H9 (cell line): Measurements from ENCODE around the gene PER2. TPM values are rescaled to one million over a fixed set of nuclear protein-coding genes. Genes with fewer than 3 reads are reported as not detected.

Experiments
- DNase-seq: peaks from one replicate; pipeline ENCODE4 v3.0.0-alpha.2; 2017
- H2AFZ ChIP-seq: one replicate; pipeline ENCODE4 v1.6.1; 2013; ENCODE audit warnings: mild to moderate bottlenecking, low read length, control low read depth, moderate library complexity
- H2AK5ac ChIP-seq: 2 replicates; pipeline ENCODE4 v1.6.1; 2013; ENCODE audit warnings: low read length, control low read depth, mixed read lengths; ENCODE audit not compliant: insufficient read length
- H2BK120ac ChIP-seq: one replicate; pipeline ENCODE4 v1.6.1; 2013; ENCODE audit warnings: low read depth, mild to moderate bottlenecking, low read length, control low read depth, inconsistent platforms; ENCODE audit not compliant: poor library complexity, severe bottlenecking
- H2BK12ac ChIP-seq: 2 replicates; pipeline ENCODE4 v1.6.1; 2013; ENCODE audit warnings: low read length, control low read depth, mixed read lengths, low read depth; ENCODE audit not compliant: insufficient read length
- H2BK15ac ChIP-seq: 2 replicates; pipeline ENCODE4 v1.6.1; 2013; ENCODE audit warnings: low read depth, low read length, control low read depth
- H2BK20ac ChIP-seq: one replicate; pipeline ENCODE4 v1.6.1; 2013; ENCODE audit warnings: low read depth, mild to moderate bottlenecking, low read length, control low read depth, inconsistent platforms; ENCODE audit not compliant: poor library complexity, severe bottlenecking
- H2BK5ac ChIP-seq: 2 replicates; pipeline ENCODE4 v1.6.1; 2013; ENCODE audit warnings: low read length, control low read depth, mixed read lengths; ENCODE audit not compliant: insufficient read length
- H3K14ac ChIP-seq: 2 replicates; pipeline ENCODE4 v1.6.1; 2013; ENCODE audit warnings: low read length, control low read depth; ENCODE audit not compliant: insufficient read depth
- H3K18ac ChIP-seq: 2 replicates; pipeline ENCODE4 v1.6.1; 2013; ENCODE audit warnings: low read depth, mild to moderate bottlenecking, mixed read lengths, low read length, control low read depth; ENCODE audit not compliant: insufficient read length
- H3K23ac ChIP-seq: 2 replicates; pipeline ENCODE4 v1.6.1; 2013; ENCODE audit warnings: low read length, control low read depth, mixed read lengths, low read depth; ENCODE audit not compliant: insufficient read length
- H3K23me2 ChIP-seq: 2 replicates; pipeline ENCODE4 v1.6.1; 2013; ENCODE audit warnings: low read depth, mild to moderate bottlenecking, mixed read lengths, low read length, control low read depth; ENCODE audit not compliant: insufficient read length, poor library complexity, severe bottlenecking
- H3K27ac ChIP-seq: 2 replicates; pipeline ENCODE4 v1.5.1; 2013; ENCODE audit warnings: low read length, control low read depth, mixed read lengths, low read depth; ENCODE audit not compliant: insufficient read length
- H3K27me3 ChIP-seq: 2 replicates; pipeline ENCODE4 v1.6.1; 2013; ENCODE audit warnings: low read length, control low read depth, inconsistent platforms; ENCODE audit not compliant: insufficient read depth
- H3K4ac ChIP-seq: 2 replicates; pipeline ENCODE4 v1.6.1; 2013; ENCODE audit warnings: low read depth, mild to moderate bottlenecking, control low read depth, inconsistent platforms, low read length, moderate library complexity
- H3K4me1 ChIP-seq: 2 replicates; pipeline ENCODE4 v1.6.1; 2013; ENCODE audit warnings: low read length, control low read depth, inconsistent platforms; ENCODE audit not compliant: insufficient read depth
- H3K4me2 ChIP-seq: 2 replicates; pipeline ENCODE4 v1.6.1; 2013; ENCODE audit warnings: low read length, control low read depth, mixed read lengths; ENCODE audit not compliant: insufficient read length, insufficient read depth
- H3K56ac ChIP-seq: 2 replicates; pipeline ENCODE4 v1.6.1; 2013; ENCODE audit warnings: low read depth, mild to moderate bottlenecking, mixed read lengths, low read length, control low read depth; ENCODE audit not compliant: insufficient read length
- H3K79me1 ChIP-seq: 2 replicates; pipeline ENCODE4 v1.6.1; 2013; ENCODE audit warnings: low read depth, mild to moderate bottlenecking, moderate library complexity, low read length, control low read depth, inconsistent platforms; ENCODE audit not compliant: insufficient read depth, poor library complexity, severe bottlenecking
- H3K79me2 ChIP-seq: 2 replicates; pipeline ENCODE4 v1.6.1; 2013; ENCODE audit warnings: low read length, control low read depth, inconsistent platforms; ENCODE audit not compliant: insufficient read depth
- H3K9ac ChIP-seq: 2 replicates; pipeline ENCODE4 v1.6.1; 2013; ENCODE audit warnings: low read length, control low read depth, mixed read lengths; ENCODE audit not compliant: insufficient read length; ENCODE audit errors: extremely low read depth
- H3K9me3 ChIP-seq: one replicate; pipeline ENCODE4 v1.6.1; 2013; ENCODE audit warnings: low read depth, low read length, inconsistent platforms; ENCODE audit not compliant: control insufficient read depth
- H3T11ph ChIP-seq: one replicate; pipeline ENCODE4 v1.6.1; 2013; ENCODE audit warnings: mild to moderate bottlenecking, low read length, control low read depth, inconsistent platforms
- H4K20me1 ChIP-seq: one replicate; pipeline ENCODE4 v1.6.1; 2013; ENCODE audit not compliant: control insufficient read depth, insufficient read length, insufficient read depth
- H4K5ac ChIP-seq: 2 replicates; pipeline ENCODE4 v1.6.1; 2013; ENCODE audit warnings: low read depth, mild to moderate bottlenecking, mixed read lengths, low read length, control low read depth; ENCODE audit not compliant: insufficient read length
- H4K8ac ChIP-seq: replicated peaks from 2 replicates; pipeline ENCODE4 v1.6.1; 2013; ENCODE audit warnings: low read length, control low read depth, mixed read lengths, low read depth; ENCODE audit not compliant: insufficient read length
- H4K91ac ChIP-seq: 2 replicates; pipeline ENCODE4 v1.6.1; 2013; ENCODE audit warnings: low read depth, mild to moderate bottlenecking, moderate library complexity, mixed read lengths, low read length, control low read depth; ENCODE audit not compliant: insufficient read length
- H3K27ac Mint-ChIP-seq, 3 experiments: 2 replicates in 2 of 3; 3 replicates in 1 of 3; pipeline ENCODE4 v1.8.0; 2020 to 2021; ENCODE audit warnings: mixed read lengths in 3 of 3, mild to moderate bottlenecking in 1 of 3, moderate library complexity in 1 of 3
- H3K27me3 Mint-ChIP-seq: 2 replicates; pipeline ENCODE4 v1.8.0; 2021; ENCODE audit warnings: low read depth, mild to moderate bottlenecking, moderate library complexity, mixed read lengths
- H3K36me3 Mint-ChIP-seq, 3 experiments: 2 replicates in 2 of 3; 3 replicates in 1 of 3; pipeline ENCODE4 v1.8.0; 2020 to 2021; ENCODE audit warnings: low read depth in 3 of 3, mixed read lengths in 3 of 3; ENCODE audit not compliant: insufficient read depth in 1 of 3
- H3K4me1 Mint-ChIP-seq, 2 experiments: 2 replicates each; pipeline ENCODE4 v1.8.0; 2020; ENCODE audit warnings: mixed read lengths in 2 of 2
- H3K4me3 Mint-ChIP-seq, 2 experiments: 2 replicates in 1 of 2; 3 replicates in 1 of 2; pipeline ENCODE4 v1.8.0; 2020 to 2021; ENCODE audit warnings: mild to moderate bottlenecking in 2 of 2, mixed read lengths in 2 of 2, moderate library complexity in 1 of 2
- H3K9me3 Mint-ChIP-seq, 2 experiments: 2 replicates in 1 of 2; 3 replicates in 1 of 2; pipeline ENCODE4 v1.8.0; 2020; ENCODE audit warnings: mild to moderate bottlenecking in 2 of 2, mixed read lengths in 2 of 2, moderate library complexity in 1 of 2
- WGBS: extraction: QIAGEN DNeasy Blood & Tissue Kit; methylation state at CpG from one replicate; pipeline ENCODE4 v1.1.7; 2013; ENCODE audit warnings: missing lambda C conversion rate, low lambda C conversion rate, mixed read lengths; ENCODE audit not compliant: insufficient read length; ENCODE audit errors: extremely low coverage; 5-methylcytosine and 5-hydroxymethylcytosine counted together
- total RNA-seq: library from RNA; stranded (reverse); gene quantifications from 2 replicates; pipeline ENCODE4 v1.2.1, GENCODE V29; 2021
- TF ChIP-seq, protein P1 (sequence below): fragments of 200-600 bp; sonication (generic); conservative IDR thresholded peaks from 3 replicates; pipeline ENCODE4 v1.8.0; 2021; ENCODE audit warnings: antibody characterized with exemption, mild to moderate bottlenecking

PER2 gene
- total RNA-seq, 1 experiment from 2014 or later, result 12.9 TPM

DNA sequence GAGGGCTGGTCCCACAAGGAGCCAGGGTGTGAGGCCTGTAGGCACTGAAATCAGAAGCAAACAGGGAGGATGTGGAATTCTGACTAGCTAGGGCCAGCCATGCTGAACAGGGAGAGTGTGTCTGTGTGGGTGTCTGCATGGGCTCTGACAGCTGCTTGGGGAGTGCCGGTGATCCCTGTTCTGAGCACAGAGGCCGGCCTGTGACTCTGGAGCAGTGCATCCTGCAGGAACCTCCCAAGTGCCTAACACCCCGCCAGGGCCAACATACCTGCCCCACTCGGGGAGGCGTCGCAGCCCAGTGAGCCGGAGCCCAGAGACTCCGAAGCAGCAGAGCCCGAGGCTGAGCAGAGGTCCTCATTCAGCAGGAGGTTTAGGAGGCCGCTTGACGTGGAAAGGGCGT, 37.1 kb downstream of the PER2 start:
- Histone ChIP-seq H3K27ac (no peak overlapping the region), H4K8ac (no peak overlapping the region), H3K56ac (no peak overlapping the region), H3K79me2 (no peaks in the 10 kb centered on the region), H3K23me2 (no peaks in the 10 kb centered on the region), H2BK5ac (no peak overlapping the region), H2AFZ (no peak overlapping the region), H3K4me2 (no peak overlapping the region), H3T11ph (no peak overlapping the region), H3K9me3 (no peaks in the 10 kb centered on the region), H3K4ac (no peak overlapping the region), H3K9ac (no peak overlapping the region), H2AK5ac (no peak overlapping the region), H3K79me1 (no peaks in the 10 kb centered on the region), H4K20me1 (no peaks in the 10 kb centered on the region), H3K14ac (no peak overlapping the region), H4K5ac (no peak overlapping the region), H2BK15ac (no peak overlapping the region), H3K23ac (no peak overlapping the region), H4K91ac (no peak overlapping the region), H3K4me1 (no peaks in the 10 kb centered on the region), H2BK120ac (no peak overlapping the region), H3K27me3 (no peaks in the 10 kb centered on the region), H2BK20ac (no peak overlapping the region), H2BK12ac (no peak overlapping the region), H3K18ac (no peak overlapping the region)
- no peak overlapping the region for H3K4me3 Mint-ChIP-seq
- DNase-seq, result no peak
- peaks cover 8 to 34% (median 19%) of the 10 kb centered on the region in 3 experiments; a peak in 6 of 7 replicates for H3K36me3 Mint-ChIP-seq
- TF ChIP-seq, protein P1, sequence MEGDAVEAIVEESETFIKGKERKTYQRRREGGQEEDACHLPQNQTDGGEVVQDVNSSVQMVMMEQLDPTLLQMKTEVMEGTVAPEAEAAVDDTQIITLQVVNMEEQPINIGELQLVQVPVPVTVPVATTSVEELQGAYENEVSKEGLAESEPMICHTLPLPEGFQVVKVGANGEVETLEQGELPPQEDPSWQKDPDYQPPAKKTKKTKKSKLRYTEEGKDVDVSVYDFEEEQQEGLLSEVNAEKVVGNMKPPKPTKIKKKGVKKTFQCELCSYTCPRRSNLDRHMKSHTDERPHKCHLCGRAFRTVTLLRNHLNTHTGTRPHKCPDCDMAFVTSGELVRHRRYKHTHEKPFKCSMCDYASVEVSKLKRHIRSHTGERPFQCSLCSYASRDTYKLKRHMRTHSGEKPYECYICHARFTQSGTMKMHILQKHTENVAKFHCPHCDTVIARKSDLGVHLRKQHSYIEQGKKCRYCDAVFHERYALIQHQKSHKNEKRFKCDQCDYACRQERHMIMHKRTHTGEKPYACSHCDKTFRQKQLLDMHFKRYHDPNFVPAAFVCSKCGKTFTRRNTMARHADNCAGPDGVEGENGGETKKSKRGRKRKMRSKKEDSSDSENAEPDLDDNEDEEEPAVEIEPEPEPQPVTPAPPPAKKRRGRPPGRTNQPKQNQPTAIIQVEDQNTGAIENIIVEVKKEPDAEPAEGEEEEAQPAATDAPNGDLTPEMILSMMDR, result no peak
- no peaks in the 10 kb centered on the region for H3K9me3 Mint-ChIP-seq
- no CpG with 5 or more reads among the region's 12 CpGs for WGBS
- no peaks in the 10 kb centered on the region; the same call in 1 of the 2 replicates for H3K27me3 Mint-ChIP-seq
- H3K27ac Mint-ChIP-seq, result no peak overlapping the region; a peak in 1 of 7 replicates
- H3K4me1 Mint-ChIP-seq, result peaks cover 0 to 1% of the 10 kb centered on the region in 2 experiments; a peak in 2 of 4 replicates
